ENCODE results near the gene GHRH.

GHRH gene

DNA sequence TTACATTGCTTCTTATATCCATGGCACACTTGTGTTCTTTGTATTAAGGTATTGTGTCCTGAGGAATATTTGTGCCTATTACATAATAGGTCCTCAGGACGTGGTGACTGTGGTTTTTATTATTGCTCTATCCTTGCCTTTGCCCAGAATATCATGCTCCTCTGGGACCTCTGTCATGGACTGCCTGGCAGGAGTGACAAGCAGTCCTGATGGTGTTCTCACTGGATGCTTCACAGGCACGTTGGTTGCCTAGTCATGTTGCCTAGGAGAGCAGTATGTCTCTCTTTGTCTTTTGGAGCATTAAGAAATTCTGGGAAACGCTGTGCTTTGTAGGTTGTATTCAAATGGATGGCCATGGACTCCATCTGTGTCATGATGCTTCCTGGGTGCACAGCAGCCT lies 57.6 kb downstream of the GHRH start:
- no peak for DNase-seq (ENCODE audit: low spot score)

DNA sequence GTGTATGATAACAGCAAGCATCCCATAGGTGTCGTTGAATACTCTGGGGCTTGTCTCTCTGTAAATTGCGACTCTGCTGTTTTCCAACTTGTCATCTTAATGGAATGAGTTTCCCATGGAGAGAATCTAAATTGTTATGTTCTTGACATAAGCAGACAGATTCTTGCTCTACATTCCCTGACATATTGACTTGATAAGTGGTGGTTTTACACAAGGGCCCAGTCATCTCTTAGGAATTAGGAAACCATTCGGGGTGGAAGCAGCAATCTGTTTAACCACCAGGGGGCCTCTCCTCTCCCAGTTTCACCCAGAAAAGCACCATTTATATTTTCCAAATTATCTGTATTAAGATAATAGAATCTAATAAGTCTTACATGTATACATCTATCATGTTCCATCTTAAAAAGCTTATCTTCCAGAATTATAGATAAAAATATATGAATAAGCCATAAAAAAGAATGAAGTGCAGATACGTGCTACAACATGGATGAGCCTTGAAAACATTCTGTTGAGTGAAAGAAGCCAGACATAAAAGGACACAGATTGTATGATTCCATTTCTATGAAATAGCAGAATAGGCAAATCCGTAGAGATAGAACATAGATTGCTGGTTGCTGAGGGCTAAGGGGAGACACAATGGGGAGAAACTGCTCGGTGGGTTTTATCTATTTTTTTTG lies 59.2 kb downstream of the GHRH start:
- DNase-seq (ENCODE audit: low spot score): peak; percentile 15

DNA sequence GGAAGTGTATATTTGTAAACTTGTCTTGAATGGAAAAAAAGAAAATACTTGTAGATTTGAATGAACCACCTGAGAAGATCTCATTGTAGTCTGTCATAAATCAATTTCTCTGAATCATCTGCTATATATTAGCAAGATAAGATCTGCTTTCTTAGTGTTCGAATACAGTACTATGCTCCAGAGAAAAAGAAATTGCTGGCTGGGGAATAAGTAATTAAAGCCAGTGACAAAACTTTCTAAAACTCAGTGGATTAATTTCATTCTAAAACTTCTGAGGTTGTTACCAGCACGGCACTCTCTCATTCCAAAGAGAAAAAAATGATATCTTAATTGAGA lies 59.8 kb downstream of the GHRH start:
- no peak for DNase-seq (ENCODE audit: low spot score)

All from activated CD4-positive, alpha-beta T cell treated with anti-CD3 and anti-CD28 coated beads, Interleukin-2, Interleukin-4, amounts not matched to agents 100 ng/mL and 50 ng/mL, durations not matched to agents 16 hours and 8 hours (primary cell).